ENCODE results near the gene ITM2C. TPM values are rescaled to one million over a fixed set of nuclear protein-coding genes. Genes with fewer than 3 reads are reported as not detected.

The ITM2C gene
- total and polyA plus RNA-seq, 2 of the 13 experiments (the other 11 are each of a cell fraction or from before 2014, with no cell fraction given): 70.5 to 270 TPM

- H3K27me3 ChIP-seq (ENCODE audit: control insufficient read depth in 1 of 2, insufficient read depth in 2 of 2, low read length in 2 of 2): peaks cover 2 to 60% of the 10 kb centered on the region in 2 experiments
- intact Hi-C loops (cut with micrococcal nuclease; ENCODE audit: unreplicated experiment) (no loop called here), in situ Hi-C loops (cut with HindIII; ENCODE audit: extremely low pct_ligation_motif_present, low pct_unique_long_range_greater_than_20kb) (no loop called here)
- BruUV-seq (replicated peaks): no TSS peak
- no peak for FAIRE-seq
- DNase-seq (ENCODE audit: low spot score): no peak
- H3K27ac ChIP-seq (ENCODE audit: extremely low read length, insufficient read depth, low read length): no peak overlapping the region
- CTCF ChIA-PET (ENCODE audit: low intra/inter-chr PET ratio, low total read pairs): no interaction called here
- TF ChIP-seq U2AF1 (optimal IDR thresholded peaks at IDR 0.05; ENCODE audit: low read depth, low read length) (no peak), ZNF75D (CRISPR knock-in tag; IDR thresholded peaks at IDR 0.05; ENCODE audit: borderline replicate concordance) (no peak), ZNF282 (IDR thresholded peaks at IDR 0.05; ENCODE audit: partially characterized antibody) (no peak), ZNF263 (CRISPR knock-in tag; IDR thresholded peaks at IDR 0.05) (no peak), ZNF501 (CRISPR knock-in tag; IDR thresholded peaks at IDR 0.05) (no peak), ZNF615 (CRISPR knock-in tag; IDR thresholded peaks at IDR 0.05; ENCODE audit: borderline replicate concordance) (no peak), KAT7 (CRISPR knock-in tag; IDR thresholded peaks at IDR 0.05; ENCODE audit: borderline replicate concordance) (no peak), RFXANK (CRISPR knock-in tag; IDR thresholded peaks at IDR 0.05) (no peak), RNF2 (conservative IDR thresholded peaks at IDR 0.05; ENCODE audit: low read depth) (no peak), KDM5B (CRISPR knock-in tag; IDR thresholded peaks at IDR 0.05; ENCODE audit: borderline replicate concordance) (no peak), DNMT3B (CRISPR knock-in tag; conservative IDR thresholded peaks at IDR 0.05) (no peak), AKAP8 (CRISPR knock-in tag; IDR thresholded peaks at IDR 0.05) (no peak)
- TF ChIP-seq, protein P1, sequence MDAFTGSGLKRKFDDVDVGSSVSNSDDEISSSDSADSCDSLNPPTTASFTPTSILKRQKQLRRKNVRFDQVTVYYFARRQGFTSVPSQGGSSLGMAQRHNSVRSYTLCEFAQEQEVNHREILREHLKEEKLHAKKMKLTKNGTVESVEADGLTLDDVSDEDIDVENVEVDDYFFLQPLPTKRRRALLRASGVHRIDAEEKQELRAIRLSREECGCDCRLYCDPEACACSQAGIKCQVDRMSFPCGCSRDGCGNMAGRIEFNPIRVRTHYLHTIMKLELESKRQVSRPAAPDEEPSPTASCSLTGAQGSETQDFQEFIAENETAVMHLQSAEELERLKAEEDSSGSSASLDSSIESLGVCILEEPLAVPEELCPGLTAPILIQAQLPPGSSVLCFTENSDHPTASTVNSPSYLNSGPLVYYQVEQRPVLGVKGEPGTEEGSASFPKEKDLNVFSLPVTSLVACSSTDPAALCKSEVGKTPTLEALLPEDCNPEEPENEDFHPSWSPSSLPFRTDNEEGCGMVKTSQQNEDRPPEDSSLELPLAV (CRISPR knock-in tag; conservative IDR thresholded peaks at IDR 0.05; ENCODE audit: low read depth): no peak
- no peak overlapping the region for H3K9ac ChIP-seq (ENCODE audit: insufficient read depth, low read depth, low read length)
- 14% methylated on average over 4 of the region's 5 CpGs for WGBS (ENCODE audit: low lambda C conversion rate)
- H3K79me2 ChIP-seq (ENCODE audit: insufficient read depth, low read length): no peaks in the 10 kb centered on the region
- H3K36me3 ChIP-seq (replicated peaks in 1 of 2; ENCODE audit: control insufficient read depth in 1 of 2, insufficient read depth in 2 of 2, low read length in 2 of 2): no peaks in the 10 kb centered on the region
- no peaks in the 10 kb centered on the region for H4K20me1 ChIP-seq (ENCODE audit: insufficient read depth, low read length)
- H2AFZ ChIP-seq (ENCODE audit: low read length): no peak overlapping the region
- ATAC-seq: no peak; the same call in 2 of the 3 replicates
- POLR2A ChIA-PET: no interaction called here
- H3K4me1 ChIP-seq (ENCODE audit: insufficient read depth, low read length): no peaks in the 10 kb centered on the region
- H3K4me2 ChIP-seq (ENCODE audit: low read depth, low read length): no peak overlapping the region
- H3K9me3 ChIP-seq (ENCODE audit: low read length): no peaks in the 10 kb centered on the region
- no peak overlapping the region for H3K4me3 ChIP-seq (replicated peaks in 1 of 3; ENCODE audit: insufficient read depth in 1 of 3, low read depth in 2 of 3, low read length in 3 of 3)
These were observed 34.5 kb downstream of the ITM2C start for GRCh38 chr2:230899287-230899686.
